ENCODE data around the gene SPON1. TPM values are rescaled to one million over a fixed set of nuclear protein-coding genes. Genes with fewer than 3 reads are reported as not detected.
A peak's percentile ranks its signal among the peaks of the same experiment; 100 is the strongest.

The SPON1 gene
- total RNA-seq, 4 donors from 2014 or later, result 42.6 to 74.0 (median 56.1) TPM

- peak; percentile 21 for DNase-seq
- Histone ChIP-seq H3K27ac (peak overlapping the region in 2 of 4 donors; percentile 28 to 41), H3K4me3 (no peak overlapping the region), H3K27me3 (no peaks in the 10 kb centered on the region), H3K9me3 (no peaks in the 10 kb centered on the region), H3K36me3 (peaks cover 0 to 5% (median 0%) of the 10 kb centered on the region in 4 donors), H3K4me1 (peaks cover 8 to 25% (median 13%) of the 10 kb centered on the region in 4 donors)
- TF ChIP-seq POLR2AphosphoS5 (IDR thresholded peaks at IDR 0.05), result no peak
- TF ChIP-seq EP300 (IDR thresholded peaks at IDR 0.05; ENCODE audit: low read depth), result no peak
- TF ChIP-seq POLR2A (IDR thresholded peaks at IDR 0.05), result no peak
- TF ChIP-seq CTCF (IDR thresholded peaks at IDR 0.05), result no peak
- intact Hi-C loops (cut with DNase I; ENCODE audit: low total_unique reads) (no loop called here), in situ Hi-C loops (cut with MboI; ENCODE audit: low pct_ligation_motif_present in 1 of 4, low pct_unique_long_range_greater_than_20kb in 1 of 4, low sequenced_read_pairs in 3 of 4) (no loop called here)
- WGBS, 2 donors (ENCODE audit: low coverage in 1 of 2), result 56% methylated on average over 2 to 4 of the region's 4 CpGs
Observed at GRCh38 chr11:14132312-14132711, 169.8 kb downstream of the SPON1 start.

GRCh38 chr11:14133381-14133780, 170.9 kb downstream of the SPON1 start:
- peaks cover 0 to 5% (median 0%) of the 10 kb centered on the region in 4 donors for H3K36me3 ChIP-seq
- WGBS, 2 donors (ENCODE audit: low coverage in 1 of 2), result 48 to 55% methylated on average over 2 to 4 of the region's 4 CpGs
- peak overlapping the region; percentile 13 to 25 (median 25) for H3K27ac ChIP-seq
- in situ Hi-C loops (cut with MboI; ENCODE audit: low pct_ligation_motif_present in 1 of 4, low pct_unique_long_range_greater_than_20kb in 1 of 4, low sequenced_read_pairs in 3 of 4), result no loop called here
- peak; percentile 9 for DNase-seq
- H3K9me3 ChIP-seq, result no peaks in the 10 kb centered on the region
- intact Hi-C loops (cut with DNase I; ENCODE audit: low total_unique reads), result no loop called here
- no peaks in the 10 kb centered on the region for H3K27me3 ChIP-seq
- no peak overlapping the region for H3K4me3 ChIP-seq
- peaks cover 8 to 25% (median 13%) of the 10 kb centered on the region in 4 donors for H3K4me1 ChIP-seq
- TF ChIP-seq POLR2AphosphoS5 (IDR thresholded peaks at IDR 0.05) (no peak), POLR2A (IDR thresholded peaks at IDR 0.05) (no peak), EP300 (IDR thresholded peaks at IDR 0.05; ENCODE audit: low read depth) (no peak), CTCF (IDR thresholded peaks at IDR 0.05) (no peak)

- 52 to 67% methylated on average over 1 of the region's 1 CpG for whole genome bisulfite sequencing, 2 donors (ENCODE audit: low coverage in 1 of 2)
- DNase-seq, result no peak
- H3K9me3 ChIP-seq, result no peaks in the 10 kb centered on the region
- H3K36me3 ChIP-seq, result peaks cover 0 to 5% (median 0%) of the 10 kb centered on the region in 4 donors
- in situ Hi-C loops (cut with MboI; ENCODE audit: low pct_ligation_motif_present in 1 of 4, low pct_unique_long_range_greater_than_20kb in 1 of 4, low sequenced_read_pairs in 3 of 4), result no loop called here
- no peak overlapping the region for H3K4me3 ChIP-seq
- TF ChIP-seq POLR2AphosphoS5 (IDR thresholded peaks at IDR 0.05) (no peak), EP300 (IDR thresholded peaks at IDR 0.05; ENCODE audit: low read depth) (no peak), CTCF (IDR thresholded peaks at IDR 0.05) (no peak), POLR2A (IDR thresholded peaks at IDR 0.05) (no peak)
- peaks cover 8 to 24% (median 13%) of the 10 kb centered on the region in 4 donors for H3K4me1 ChIP-seq
- H3K27ac ChIP-seq, result no peak overlapping the region
- H3K27me3 ChIP-seq, result no peaks in the 10 kb centered on the region
- intact Hi-C loops (cut with DNase I; ENCODE audit: low total_unique reads), result no loop called here
Observed at GRCh38 chr11:14136561-14136960, 174.0 kb downstream of the SPON1 start.

GRCh38 chr11:14137284-14137683, 174.8 kb downstream of the SPON1 start:
- TF ChIP-seq POLR2AphosphoS5 (IDR thresholded peaks at IDR 0.05) (no peak), EP300 (IDR thresholded peaks at IDR 0.05; ENCODE audit: low read depth) (no peak), POLR2A (IDR thresholded peaks at IDR 0.05) (no peak), CTCF (IDR thresholded peaks at IDR 0.05) (no peak)
- Histone ChIP-seq H3K9me3 (no peaks in the 10 kb centered on the region), H3K4me3 (no peak overlapping the region), H3K27ac (no peak overlapping the region), H3K36me3 (peaks cover 0 to 5% (median 0%) of the 10 kb centered on the region in 4 donors), H3K4me1 (peaks cover 8 to 17% (median 12%) of the 10 kb centered on the region in 4 donors), H3K27me3 (no peaks in the 10 kb centered on the region)
- intact Hi-C loops (cut with DNase I; ENCODE audit: low total_unique reads), result no loop called here
- in situ Hi-C loops (cut with MboI; ENCODE audit: low pct_ligation_motif_present in 1 of 4, low pct_unique_long_range_greater_than_20kb in 1 of 4, low sequenced_read_pairs in 3 of 4), result no loop called here
- WGBS, 2 donors (ENCODE audit: low coverage in 1 of 2), result 92% methylated on average over 4 of the region's 4 CpGs; no CpG with 5 or more reads in 1 of the 2 donors
- DNase-seq, result no peak

All from transverse colon (tissue), 4 donors.